Measurements from ENCODE around the gene CEP104. TPM values are rescaled to one million over a fixed set of nuclear protein-coding genes. Genes with fewer than 3 reads are reported as not detected.

Gene CEP104
- total and polyA plus RNA-seq, 2 experiments from 2014 or later, result 12.3 to 29.8 TPM

DNA sequence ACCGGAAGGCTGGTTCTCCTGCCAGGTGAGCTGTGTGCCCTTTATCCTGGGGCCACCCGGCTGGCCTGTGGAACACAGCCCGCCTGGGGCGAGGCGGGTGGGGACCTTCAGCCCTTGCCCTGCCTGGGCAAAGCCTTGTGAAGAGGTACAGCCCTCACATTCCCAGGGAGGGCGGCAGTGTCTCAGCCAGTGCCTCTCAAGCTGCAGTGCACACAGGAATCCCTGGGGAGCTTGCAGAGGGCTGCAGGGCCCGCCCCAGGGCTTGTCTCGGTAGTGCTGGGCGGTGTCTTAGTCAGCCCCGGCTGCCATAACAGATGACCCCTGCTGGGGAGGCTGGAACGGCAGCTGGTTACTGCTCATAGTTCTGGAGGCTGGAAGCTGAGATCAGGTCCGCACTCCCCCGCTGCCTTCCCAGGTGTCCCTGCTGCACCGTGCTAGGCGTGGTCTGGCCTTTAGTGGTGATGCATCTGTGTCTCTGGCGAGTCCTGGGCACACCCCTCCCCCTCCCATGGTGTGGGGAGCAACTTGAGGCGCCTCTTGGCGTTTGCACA lies 12.8 kb upstream of the CEP104 start:
- Histone ChIP-seq H3K36me3 (ENCODE audit: low read depth) (no peaks in the 10 kb centered on the region), H3K4me1 (ENCODE audit: insufficient read depth) (no peaks in the 10 kb centered on the region), H3K27ac (no peak overlapping the region), H3K4me3 (no peak overlapping the region), H3K79me2 (ENCODE audit: insufficient read depth) (no peaks in the 10 kb centered on the region), H3F3A (ENCODE audit: insufficient read depth) (no peaks in the 10 kb centered on the region), H3K9ac (no peak overlapping the region), H3K4me2 (ENCODE audit: unreplicated experiment) (no peak overlapping the region), H4K20me1 (ENCODE audit: insufficient read depth) (no peaks in the 10 kb centered on the region), H3K9me3 (ENCODE audit: low read depth) (no peaks in the 10 kb centered on the region), H2AFZ (no peak overlapping the region), H3K9me2 (ENCODE audit: insufficient read depth) (no peaks in the 10 kb centered on the region), H3K27me3 (replicated peaks; ENCODE audit: insufficient read depth) (no peaks in the 10 kb centered on the region)
- no peak for TF ChIP-seq EZH2 (IDR thresholded peaks at IDR 0.05; ENCODE audit: insufficient read depth, poor library complexity, severe bottlenecking)
- no peak for TF ChIP-seq EZH2phosphoT487 (IDR thresholded peaks at IDR 0.05; ENCODE audit: insufficient read depth, low read depth)
- 79% methylated on average over 17 to 18 of the region's 18 CpGs for WGBS, 2 experiments (ENCODE audit: low coverage in 1 of 2, low lambda C conversion rate in 2 of 2, missing lambda C conversion rate in 2 of 2)
- in situ Hi-C loops (cut with MboI), result no loop called here
- DNase-seq, result no peak

DNA sequence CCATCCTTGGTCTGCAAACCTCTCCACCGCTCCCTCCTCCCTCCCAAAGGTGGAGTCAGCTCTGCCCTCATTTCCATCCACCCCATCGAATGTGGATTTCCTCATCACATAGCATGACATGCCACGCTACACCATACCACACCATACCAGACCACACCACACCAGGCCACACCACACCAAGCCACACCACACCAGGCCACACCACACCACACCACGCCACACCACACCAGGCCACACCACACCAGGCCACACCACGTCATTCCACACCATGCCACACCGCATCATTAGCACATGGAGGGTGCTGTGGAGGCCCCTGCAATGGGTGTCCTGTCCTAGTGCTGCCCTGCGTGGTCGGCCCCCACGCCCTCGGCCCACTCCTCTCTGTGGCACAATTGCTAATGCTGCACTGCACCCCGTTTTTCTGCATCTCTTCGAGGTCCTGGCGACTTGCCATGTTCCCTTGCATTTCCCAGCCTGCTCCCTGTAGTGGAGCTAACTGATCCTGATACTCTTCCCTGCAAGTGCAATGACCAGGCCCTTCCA lies 11.5 kb upstream of the CEP104 start:
- Histone ChIP-seq H3K79me2 (ENCODE audit: insufficient read depth) (no peaks in the 10 kb centered on the region), H3K4me1 (ENCODE audit: insufficient read depth) (no peaks in the 10 kb centered on the region), H3K9ac (no peak overlapping the region), H3F3A (ENCODE audit: insufficient read depth) (no peaks in the 10 kb centered on the region), H3K4me2 (ENCODE audit: unreplicated experiment) (no peak overlapping the region), H4K20me1 (ENCODE audit: insufficient read depth) (no peaks in the 10 kb centered on the region), H3K27ac (no peak overlapping the region), H3K36me3 (ENCODE audit: low read depth) (no peaks in the 10 kb centered on the region), H3K9me3 (ENCODE audit: low read depth) (no peaks in the 10 kb centered on the region), H2AFZ (no peak overlapping the region), H3K27me3 (replicated peaks; ENCODE audit: insufficient read depth) (no peaks in the 10 kb centered on the region), H3K9me2 (ENCODE audit: insufficient read depth) (no peaks in the 10 kb centered on the region), H3K4me3 (no peak overlapping the region)
- TF ChIP-seq EZH2phosphoT487 (IDR thresholded peaks at IDR 0.05; ENCODE audit: insufficient read depth, low read depth) (no peak), EZH2 (IDR thresholded peaks at IDR 0.05; ENCODE audit: insufficient read depth, poor library complexity, severe bottlenecking) (no peak)
- DNase-seq, result no peak
- 78 to 83% methylated on average over 12 to 13 of the region's 13 CpGs for WGBS, 2 experiments (ENCODE audit: low coverage in 1 of 2, low lambda C conversion rate in 2 of 2, missing lambda C conversion rate in 2 of 2)
- in situ Hi-C loops (cut with MboI), result no loop called here

DNA sequence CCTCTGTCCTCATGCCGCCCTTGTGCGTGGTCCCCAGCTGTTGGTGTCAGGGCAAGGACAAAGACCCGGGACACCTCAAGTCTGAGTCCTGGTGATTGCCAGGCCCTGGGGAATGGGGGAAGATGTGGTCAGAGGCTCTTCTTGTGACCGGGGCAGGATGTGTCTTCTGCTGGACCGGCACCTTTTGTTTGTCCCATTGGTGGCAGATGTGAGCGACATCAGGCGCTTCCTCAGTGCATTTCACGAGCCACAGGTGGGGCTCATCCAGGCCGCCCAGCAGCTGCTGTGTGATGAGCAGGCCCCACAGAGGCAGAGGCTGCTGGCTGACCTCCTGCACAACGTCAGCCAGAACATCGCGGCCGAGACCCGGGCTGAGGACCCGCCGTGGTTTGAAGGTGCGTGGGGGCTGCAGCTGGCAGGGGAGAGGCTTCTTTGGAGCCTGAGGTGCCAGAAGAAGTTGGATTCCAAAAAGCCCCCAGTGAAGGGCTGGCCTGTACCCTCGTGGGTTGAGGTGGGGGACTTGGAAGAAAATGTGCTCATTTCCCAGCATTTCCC lies 8.7 kb upstream of the CEP104 start:
- no peak for DNase-seq
- Histone ChIP-seq H3K27ac (no peak overlapping the region), H3K27me3 (replicated peaks; ENCODE audit: insufficient read depth) (no peaks in the 10 kb centered on the region), H3K9me2 (ENCODE audit: insufficient read depth) (no peaks in the 10 kb centered on the region), H3K9ac (no peak overlapping the region), H3K36me3 (ENCODE audit: low read depth) (no peaks in the 10 kb centered on the region), H2AFZ (no peak overlapping the region), H4K20me1 (ENCODE audit: insufficient read depth) (no peaks in the 10 kb centered on the region), H3K9me3 (ENCODE audit: low read depth) (no peaks in the 10 kb centered on the region), H3K4me1 (ENCODE audit: insufficient read depth) (no peaks in the 10 kb centered on the region), H3K79me2 (ENCODE audit: insufficient read depth) (no peaks in the 10 kb centered on the region), H3K4me2 (ENCODE audit: unreplicated experiment) (no peak overlapping the region), H3F3A (ENCODE audit: insufficient read depth) (no peaks in the 10 kb centered on the region), H3K4me3 (no peak overlapping the region)
- 80 to 84% methylated on average over 16 to 18 of the region's 18 CpGs for WGBS, 2 experiments (ENCODE audit: low coverage in 1 of 2, low lambda C conversion rate in 2 of 2, missing lambda C conversion rate in 2 of 2)
- TF ChIP-seq EZH2phosphoT487 (IDR thresholded peaks at IDR 0.05; ENCODE audit: insufficient read depth, low read depth) (no peak), EZH2 (IDR thresholded peaks at IDR 0.05; ENCODE audit: insufficient read depth, poor library complexity, severe bottlenecking) (no peak)
- in situ Hi-C loops (cut with MboI), result no loop called here

DNA sequence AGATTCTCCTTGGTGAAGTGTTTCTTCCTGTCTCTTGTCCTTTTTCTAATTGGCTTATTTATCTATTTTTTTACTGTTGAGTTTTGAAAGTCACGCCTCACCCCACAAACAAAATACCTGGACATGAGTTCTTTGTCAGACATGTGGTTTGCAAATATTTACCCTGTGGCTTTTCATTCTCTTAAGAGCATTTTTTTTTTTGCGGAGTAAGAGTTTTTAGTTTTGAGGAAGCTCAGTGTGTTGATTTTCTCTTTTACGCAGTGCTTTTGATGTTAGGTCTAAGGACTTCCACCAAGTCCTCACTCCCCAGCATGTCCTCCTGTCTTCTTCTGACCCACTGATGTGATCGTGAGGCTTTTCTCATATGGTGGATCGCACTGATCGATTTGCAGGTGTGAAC lies 7.9 kb upstream of the CEP104 start:
- TF ChIP-seq EZH2 (IDR thresholded peaks at IDR 0.05; ENCODE audit: insufficient read depth, poor library complexity, severe bottlenecking), result no peak
- no peak for TF ChIP-seq EZH2phosphoT487 (IDR thresholded peaks at IDR 0.05; ENCODE audit: insufficient read depth, low read depth)
- in situ Hi-C loops (cut with MboI), result no loop called here
- Histone ChIP-seq H3K79me2 (ENCODE audit: insufficient read depth) (no peaks in the 10 kb centered on the region), H3K36me3 (ENCODE audit: low read depth) (no peaks in the 10 kb centered on the region), H3K4me2 (ENCODE audit: unreplicated experiment) (no peak overlapping the region), H3K9me3 (ENCODE audit: low read depth) (no peaks in the 10 kb centered on the region), H4K20me1 (ENCODE audit: insufficient read depth) (no peaks in the 10 kb centered on the region), H3K9me2 (ENCODE audit: insufficient read depth) (no peaks in the 10 kb centered on the region), H2AFZ (no peak overlapping the region), H3K27me3 (replicated peaks; ENCODE audit: insufficient read depth) (no peaks in the 10 kb centered on the region), H3K9ac (no peak overlapping the region), H3K27ac (no peak overlapping the region), H3F3A (ENCODE audit: insufficient read depth) (no peaks in the 10 kb centered on the region), H3K4me1 (ENCODE audit: insufficient read depth) (no peaks in the 10 kb centered on the region), H3K4me3 (no peak overlapping the region)
- DNase-seq, result no peak
- 96 to 98% methylated on average over 6 of the region's 6 CpGs for WGBS, 2 experiments (ENCODE audit: low coverage in 1 of 2, low lambda C conversion rate in 2 of 2, missing lambda C conversion rate in 2 of 2)
